Left lung (tissue), 10 donors: Measurements from ENCODE around the gene SMC6. TPM values are rescaled to one million over a fixed set of nuclear protein-coding genes. Genes with fewer than 3 reads are reported as not detected.

Experiments
- ATAC-seq: fragments of 200-7000 bp; cut with Tn5 transposase; one replicate; pipeline ENCODE4 v1.9.1; 2020; ENCODE audit warnings: moderate library complexity
- DNase-seq, 4 donors: peaks; one replicate each; pipeline ENCODE4 v3.0.0-alpha.2; 2013 to 2020
- H3K27ac ChIP-seq, 2 donors: fragments of 200-600 bp; sonication (generic) in 1 of 2; one replicate each; pipeline versions ENCODE4 v1.5.0 to v1.8.0; 2020 to 2021
- H3K27me3 ChIP-seq, 2 donors: fragments of 200-600 bp; sonication (generic) in 1 of 2; one replicate each; pipeline versions ENCODE4 v1.5.0 to v1.8.0; 2020 to 2021
- H3K36me3 ChIP-seq, 2 donors: fragments of 200-600 bp; sonication (generic) in 1 of 2; one replicate each; pipeline versions ENCODE4 v1.5.0 to v1.8.0; 2020 to 2021
- H3K4me1 ChIP-seq, 2 donors: fragments of 200-600 bp; one replicate each; pipeline ENCODE4 v1.8.0; 2021
- H3K4me3 ChIP-seq, 2 donors: fragments of 200-600 bp; sonication (generic) in 1 of 2; one replicate each; pipeline versions ENCODE4 v1.5.0 to v1.8.0; 2020 to 2021; ENCODE audit warnings: mild to moderate bottlenecking in 1 of 2
- H3K9me3 ChIP-seq, 2 donors: fragments of 200-600 bp; sonication (generic) in 1 of 2; one replicate each; pipeline versions ENCODE4 v1.5.0 to v1.8.0; 2020 to 2021
- CTCF ChIP-seq, 2 donors: fragments of 200-600 bp; sonication (generic) in 1 of 2; IDR thresholded peaks; one replicate each; pipeline versions ENCODE4 v1.5.0 to v1.8.0; 2021; ENCODE audit warnings: antibody characterized with exemption in 2 of 2
- intact Hi-C, 2 donors: fragments of 100-400 bp; cut with DNase I; formaldehyde crosslinking; loops; one replicate each; pipeline versions ENCODE4 v1.11.2 to v1.14.2; 2022
- polyA plus RNA-seq, 6 donors: library from polyadenylated mRNA; unstranded; fragments of 120-200 nt; gene quantifications; one replicate each; pipeline ENCODE4 v1.2.1, GENCODE V29; 2013; ENCODE audit not compliant: insufficient read length in 6 of 6
- total RNA-seq, 2 donors: library from RNA; stranded (reverse); fragmentation: NEBNext Ultra II Directional; extraction: Animal tissue kit (Norgen Biotek cat#: 25700); gene quantifications; one replicate each; pipeline ENCODE4 v1.2.1, GENCODE V29; 2021
- donor health status: DM: no; HTN: yes; CAD: no.
- donor health status: DM: no; HTN: no; CAD: no.

Gene SMC6
- total and polyA plus RNA-seq, 8 donors: 18.5 to 68.3 (median 52.8) TPM

DNA sequence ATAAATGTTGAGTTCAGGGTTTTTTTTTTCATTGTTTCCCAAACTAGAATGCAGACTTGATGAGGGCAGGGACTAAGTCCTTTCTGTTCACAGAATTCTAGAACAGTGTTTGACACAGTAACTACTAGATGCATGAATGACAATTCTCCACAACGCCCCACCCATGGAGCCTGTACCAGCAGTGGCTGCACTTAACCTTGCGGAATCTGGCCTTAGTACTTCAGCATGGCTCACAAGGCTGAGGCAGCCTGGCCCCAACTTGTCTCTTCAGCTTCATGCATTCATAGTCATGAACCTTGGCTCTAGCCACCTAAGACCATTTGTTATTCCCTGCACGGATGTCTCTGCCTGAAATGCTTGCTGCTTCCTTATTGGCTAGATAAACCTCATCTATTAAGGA, 33.1 kb upstream of the SMC6 start:
- Histone ChIP-seq H3K36me3 (peaks cover 0 to 4% of the 10 kb centered on the region in 2 donors), H3K9me3 (no peaks in the 10 kb centered on the region), H3K27ac (no peak overlapping the region), H3K27me3 (no peaks in the 10 kb centered on the region), H3K4me3 (no peak overlapping the region), H3K4me1 (peaks cover 0 to 5% of the 10 kb centered on the region in 2 donors)
- DNase-seq (no peak), ATAC-seq (no peak)
- TF ChIP-seq CTCF (IDR thresholded peaks at IDR 0.05): no peak
- intact Hi-C loops: no loop called here

DNA sequence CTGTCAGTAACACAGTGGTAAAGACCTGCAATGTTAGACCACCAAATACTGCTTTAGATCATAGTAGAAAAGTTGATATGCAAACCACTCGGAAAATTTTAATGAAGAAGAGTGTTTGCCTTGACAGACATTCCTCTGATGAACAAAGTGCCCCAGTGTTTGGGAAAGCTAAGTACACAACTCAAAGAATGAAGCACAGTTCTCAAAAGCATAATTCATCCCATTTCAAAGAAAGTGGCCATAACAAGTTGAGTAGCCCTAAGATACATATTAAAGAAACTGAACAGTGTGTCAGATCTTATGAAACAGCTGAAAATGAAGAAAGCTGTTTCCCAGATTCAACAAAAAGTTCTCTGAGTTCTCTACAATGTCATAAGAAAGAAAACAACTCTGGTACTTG, 27.9 kb upstream of the SMC6 start:
- ATAC-seq (peak; percentile 36), DNase-seq (no peak)
- no peak for TF ChIP-seq CTCF (IDR thresholded peaks at IDR 0.05)
- Histone ChIP-seq H3K27me3 (no peaks in the 10 kb centered on the region), H3K36me3 (peaks cover 0 to 26% of the 10 kb centered on the region in 2 donors), H3K9me3 (peaks cover 0 to 3% of the 10 kb centered on the region in 2 donors), H3K27ac (no peak overlapping the region), H3K4me1 (no peaks in the 10 kb centered on the region), H3K4me3 (no peak overlapping the region)
- intact Hi-C loops: no loop called here

DNA sequence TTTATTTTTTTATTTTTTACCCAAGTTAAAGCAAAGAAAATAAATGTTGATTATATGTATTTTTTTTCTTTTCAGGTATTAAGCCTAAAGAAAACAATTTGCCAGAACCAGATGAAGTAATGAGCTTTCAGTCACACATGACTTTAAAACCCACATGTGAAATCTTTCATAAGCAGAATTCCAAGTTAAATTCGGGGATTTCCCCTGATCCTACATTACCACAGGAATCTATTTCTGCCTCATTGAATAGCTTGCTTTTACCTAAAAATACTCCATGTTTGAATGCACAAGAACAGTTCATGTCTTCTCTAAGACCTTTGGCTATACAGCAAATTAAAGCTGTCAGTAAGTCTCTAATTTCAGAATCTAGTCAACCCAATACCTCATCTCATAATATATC, 26.9 kb upstream of the SMC6 start:
- Histone ChIP-seq H3K27ac (no peak overlapping the region), H3K4me3 (no peak overlapping the region), H3K27me3 (no peaks in the 10 kb centered on the region), H3K9me3 (peaks cover 0 to 3% of the 10 kb centered on the region in 2 donors), H3K36me3 (peaks cover 0 to 26% of the 10 kb centered on the region in 2 donors), H3K4me1 (no peaks in the 10 kb centered on the region)
- DNase-seq (no peak), ATAC-seq (no peak)
- no peak for TF ChIP-seq CTCF (IDR thresholded peaks at IDR 0.05)
- intact Hi-C loops: no loop called here

- DNase-seq (no peak), ATAC-seq (no peak)
- Histone ChIP-seq H3K4me3 (no peak overlapping the region), H3K4me1 (no peaks in the 10 kb centered on the region), H3K27me3 (no peaks in the 10 kb centered on the region), H3K9me3 (no peaks in the 10 kb centered on the region), H3K27ac (no peak overlapping the region), H3K36me3 (peaks cover 0 to 7% of the 10 kb centered on the region in 2 donors)
- TF ChIP-seq CTCF (IDR thresholded peaks at IDR 0.05): no peak
- intact Hi-C loops: no loop called here
Measured at GRCh38 chr2:17772532-17772931, 18.9 kb upstream of the SMC6 start.

DNA sequence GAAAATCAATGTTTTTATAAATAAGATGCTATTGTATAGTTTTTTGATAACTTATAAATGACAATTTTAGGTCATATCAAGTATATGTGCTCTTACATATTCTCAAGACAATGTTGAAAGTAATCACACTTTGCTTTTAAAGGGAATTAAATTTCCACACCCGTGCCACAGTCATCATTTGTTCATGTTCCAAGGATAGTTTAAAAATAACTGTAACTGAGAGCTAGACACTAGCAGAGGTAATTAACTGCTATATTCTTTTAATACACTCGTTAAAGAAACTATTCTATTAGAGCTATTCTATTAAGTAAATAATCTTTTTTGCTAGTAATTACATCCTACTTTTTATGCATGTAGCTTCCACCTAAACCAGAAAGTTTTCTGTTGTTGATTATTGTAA, 18.3 kb upstream of the SMC6 start:
- Histone ChIP-seq H3K36me3 (peaks cover 0 to 7% of the 10 kb centered on the region in 2 donors), H3K4me1 (no peaks in the 10 kb centered on the region), H3K9me3 (no peaks in the 10 kb centered on the region), H3K27me3 (no peaks in the 10 kb centered on the region), H3K27ac (no peak overlapping the region), H3K4me3 (no peak overlapping the region)
- TF ChIP-seq CTCF (IDR thresholded peaks at IDR 0.05): no peak
- ATAC-seq: no peak
- intact Hi-C loops: no loop called here
- no peak for DNase-seq
